ENCODE results near the gene SH3BP5. TPM values are rescaled to one million over a fixed set of nuclear protein-coding genes. Genes with fewer than 3 reads are reported as not detected.
A peak's percentile ranks its signal among the peaks of the same experiment; 100 is the strongest.

SH3BP5 gene
- total RNA-seq, 1 donor from 2014 or later: 68.0 TPM

GRCh38 chr3:15205934-15206661, 126.3 kb downstream of the SH3BP5 start, which contains the start of gene CAPN7:
CAPN7 (plus strand) TSS chr3:15206246; CDS start chr3:15206496, 250 bp downstream.
- peak; percentile 93 for DNase-seq (ENCODE audit: low spot score)

- no peak for DNase-seq (ENCODE audit: low spot score)
These were observed 126.9 kb downstream of the SH3BP5 start for GRCh38 chr3:15205482-15205933.

Other genes with a start within 250 kb of the SH3BP5 start
- gene RBSN, start 233.4 kb downstream of the SH3BP5 start, total RNA-seq: 28.0 TPM
- gene CAPN7, start 126.3 kb downstream of the SH3BP5 start, total RNA-seq: 48.1 TPM
- gene METTL6, start 95.0 kb upstream of the SH3BP5 start, total RNA-seq: 19.3 TPM
- 14.1 TPM for gene EAF1, start 95.0 kb upstream of the SH3BP5 start, total RNA-seq
- 6.1 TPM for gene COLQ, start 189.1 kb upstream of the SH3BP5 start, total RNA-seq